T-helper 1 cell treated with Interleukin-12 subunit alpha and Interleukin-12 subunit beta and Interleukin-4 antibody, amounts not matched to agents 30 ng/mL and 1 ng/mL, for 36 hours (primary cell): ENCODE data around the gene MLEC. TPM values are rescaled to one million over a fixed set of nuclear protein-coding genes. Genes with fewer than 3 reads are reported as not detected.

Experiments
- intact Hi-C: fragments of 100-400 bp; cut with micrococcal nuclease; formaldehyde crosslinking; loops from one replicate; pipeline ENCODE4 v1.15.1; 2024
- total RNA-seq: library from RNA; stranded (reverse); gene quantifications from 2 replicates; pipeline ENCODE4 v1.2.3, GENCODE V29; 2022

The MLEC gene, protein sequence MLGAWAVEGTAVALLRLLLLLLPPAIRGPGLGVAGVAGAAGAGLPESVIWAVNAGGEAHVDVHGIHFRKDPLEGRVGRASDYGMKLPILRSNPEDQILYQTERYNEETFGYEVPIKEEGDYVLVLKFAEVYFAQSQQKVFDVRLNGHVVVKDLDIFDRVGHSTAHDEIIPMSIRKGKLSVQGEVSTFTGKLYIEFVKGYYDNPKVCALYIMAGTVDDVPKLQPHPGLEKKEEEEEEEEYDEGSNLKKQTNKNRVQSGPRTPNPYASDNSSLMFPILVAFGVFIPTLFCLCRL
- total RNA-seq: 129 TPM in 2 replicates

GRCh38 chr12:120686690-120687577, at the start of gene MLEC:
Gene MLEC (plus strand): TSS chr12:120687149. CDS start chr12:120687297, 148 bp downstream.
- intact Hi-C loops: loop anchor here (1.0 to 5.0 kb wide), 22 partner anchors 23 to 1765 kb away; partner anchors contain the start of genes ACADS, ANAPC5, C12orf43 and CABP1

DNA sequence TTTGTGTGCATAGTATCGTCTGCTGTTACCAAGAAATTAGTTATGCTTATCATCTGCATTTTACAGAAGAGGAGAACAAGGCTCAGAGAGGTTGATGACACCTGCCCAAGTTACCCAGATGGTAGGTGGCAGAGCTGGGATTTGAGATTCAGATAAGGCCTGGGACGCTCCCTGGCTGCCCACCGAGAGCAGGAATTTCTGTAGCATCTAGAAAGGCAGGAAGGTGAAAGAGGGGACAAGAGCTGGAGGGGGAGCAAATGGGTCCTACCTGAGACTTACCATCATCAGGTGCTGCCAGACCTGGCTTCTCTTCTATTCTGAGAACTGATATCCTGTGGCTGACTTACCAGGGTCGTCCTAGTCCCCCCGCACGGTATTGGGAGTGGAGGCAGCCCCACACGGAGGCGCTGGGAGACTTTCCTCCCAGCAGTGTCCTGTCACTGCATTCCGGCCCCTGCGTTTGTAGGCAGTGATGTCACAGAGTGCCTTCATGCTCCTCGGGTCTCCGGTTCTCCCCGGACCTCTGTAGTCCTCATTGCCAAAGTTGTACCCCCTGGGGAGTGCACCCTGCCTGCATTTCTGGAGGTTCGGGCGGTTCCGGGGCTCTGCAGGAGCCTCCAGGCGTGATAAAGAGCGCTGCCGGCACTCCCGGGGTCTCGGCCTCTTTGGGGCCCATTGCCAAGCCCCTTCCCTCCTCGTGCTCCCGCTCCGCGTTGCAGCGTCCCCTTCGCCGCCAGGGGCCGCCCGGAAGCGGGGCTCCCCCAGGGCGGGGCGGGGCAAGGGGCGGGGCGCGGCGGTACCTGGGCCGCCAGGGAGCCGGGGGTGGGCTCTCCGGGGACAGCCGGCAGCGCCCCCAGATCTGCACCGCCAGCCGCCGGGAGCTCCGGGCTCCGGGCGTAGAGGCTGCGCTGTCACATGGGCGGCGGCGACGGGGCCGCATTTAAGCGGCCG, 46.9 kb upstream of the MLEC start, which contains the start of gene CABP1:
Gene CABP1, plus strand, starts transcription at position 856 of the 951 bp plus-strand sequence. Its CDS starts 60 bp downstream, at position 916.
- intact Hi-C loops: loop anchor here (1.0 kb wide), 1 partner anchor 46 kb away; no protein-coding TSS in a partner anchor

GRCh38 chr12:120640861-120641833, 45.8 kb upstream of the MLEC start:
- intact Hi-C loops: loop anchor here (1.0 kb wide), 1 partner anchor 45 kb away; no protein-coding TSS in a partner anchor

GRCh38 chr12:120642121-120642520, 44.8 kb upstream of the MLEC start:
- intact Hi-C loops: no loop called here

GRCh38 chr12:120642826-120643225, 44.1 kb upstream of the MLEC start:
- intact Hi-C loops: no loop called here

DNA sequence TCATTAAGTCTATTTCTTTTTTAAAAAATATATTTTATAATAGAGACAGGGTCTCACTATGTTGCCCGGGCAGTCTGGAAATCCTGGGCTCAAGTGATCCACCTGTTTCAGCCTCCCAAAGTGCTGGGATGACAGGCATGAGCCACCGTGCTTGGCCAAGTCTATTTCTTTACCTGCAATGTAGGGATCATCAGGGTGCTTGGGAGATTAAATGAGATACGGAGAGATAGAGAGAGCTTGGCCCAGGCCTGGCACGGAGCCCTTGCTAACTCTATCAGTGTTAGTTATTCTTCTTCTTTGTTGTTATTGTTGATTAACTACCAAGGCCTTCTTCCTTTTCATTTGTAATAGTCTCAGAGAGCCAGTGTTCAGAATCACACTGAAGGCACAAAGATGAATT, 43.4 kb upstream of the MLEC start:
- intact Hi-C loops: no loop called here

- intact Hi-C loops: loop anchor here (5.0 kb wide), 1 partner anchor 256 kb away; the partner anchor contains the start of gene SPPL3
Measured at GRCh38 chr12:120646044-120646443, 40.9 kb upstream of the MLEC start.

GRCh38 chr12:120647375-120647755, 39.6 kb upstream of the MLEC start:
- intact Hi-C loops: loop anchor here (1.0 to 5.0 kb wide), 5 partner anchors 39 to 463 kb away; partner anchors contain the start of gene SPPL3

- intact Hi-C loops: loop anchor here (1.0 to 5.0 kb wide), 4 partner anchors 66 to 324 kb away; partner anchors contain the start of genes COX6A1 and SPPL3
Measured at GRCh38 chr12:120649442-120650232, 37.3 kb upstream of the MLEC start.

GRCh38 chr12:120650233-120650690, 36.7 kb upstream of the MLEC start:
- intact Hi-C loops: no loop called here

- intact Hi-C loops: no loop called here
Measured at GRCh38 chr12:120651821-120652220, 35.1 kb upstream of the MLEC start.

- intact Hi-C loops: no loop called here
Measured at GRCh38 chr12:120652656-120653435, 34.1 kb upstream of the MLEC start.

DNA sequence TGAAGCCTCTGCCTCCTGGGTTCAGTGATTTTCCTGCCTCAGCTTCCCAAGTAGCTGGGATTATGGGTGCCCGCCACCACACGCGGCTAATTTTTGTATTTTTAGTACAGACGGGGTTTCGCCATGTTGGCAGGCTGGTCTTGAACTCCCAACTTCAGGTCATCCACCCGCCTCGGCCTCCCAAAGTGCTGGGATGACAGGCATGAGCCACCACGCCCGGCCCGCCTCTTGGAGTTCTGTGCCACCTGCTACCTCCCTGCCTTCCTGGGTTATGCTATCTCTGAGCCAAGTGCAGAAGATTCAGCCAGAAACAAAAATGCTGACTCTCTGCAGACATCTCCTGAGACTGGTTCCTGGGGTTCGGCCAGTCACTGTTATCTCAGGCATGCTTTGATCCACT, 33.3 kb upstream of the MLEC start:
- intact Hi-C loops: no loop called here

DNA sequence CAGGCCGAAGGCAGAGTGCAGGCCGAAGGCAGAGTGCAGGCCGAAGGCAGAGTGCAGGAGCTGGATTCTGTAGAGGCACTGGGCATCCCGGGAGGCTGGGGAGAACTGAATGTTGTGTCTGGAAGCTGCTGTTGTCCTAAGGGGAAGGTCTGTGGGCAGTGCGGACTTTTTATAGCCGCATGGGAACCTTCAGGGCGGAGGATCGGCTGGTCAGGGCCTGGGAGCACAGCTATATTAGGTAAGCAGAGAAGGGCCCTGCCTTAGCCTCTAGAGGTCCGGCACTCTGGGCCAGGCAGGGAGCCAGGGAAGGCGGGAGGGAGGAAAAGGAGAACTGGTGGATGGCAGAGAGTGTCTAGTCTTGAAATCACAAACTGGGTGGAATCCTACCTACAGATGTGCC, 32.3 kb upstream of the MLEC start:
- intact Hi-C loops: no loop called here

DNA sequence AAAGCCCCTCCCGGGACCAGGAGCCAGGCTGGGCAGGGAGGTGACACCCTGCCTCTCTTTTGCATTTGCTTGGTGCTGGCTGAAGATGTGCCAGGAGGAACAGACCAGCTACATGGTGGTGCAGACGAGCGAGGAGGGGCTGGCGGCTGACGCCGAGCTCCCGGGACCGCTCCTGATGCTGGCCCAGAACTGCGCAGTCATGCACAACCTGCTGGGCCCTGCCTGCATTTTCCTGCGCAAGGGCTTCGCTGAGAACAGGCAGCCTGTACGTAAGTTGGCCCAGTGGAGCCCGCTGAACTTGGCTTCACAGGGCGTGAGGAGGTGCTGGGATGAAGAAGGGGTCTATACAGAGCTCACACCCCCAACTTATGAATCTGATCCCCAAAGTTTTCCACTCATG, 30.9 kb upstream of the MLEC start:
- intact Hi-C loops: no loop called here

DNA sequence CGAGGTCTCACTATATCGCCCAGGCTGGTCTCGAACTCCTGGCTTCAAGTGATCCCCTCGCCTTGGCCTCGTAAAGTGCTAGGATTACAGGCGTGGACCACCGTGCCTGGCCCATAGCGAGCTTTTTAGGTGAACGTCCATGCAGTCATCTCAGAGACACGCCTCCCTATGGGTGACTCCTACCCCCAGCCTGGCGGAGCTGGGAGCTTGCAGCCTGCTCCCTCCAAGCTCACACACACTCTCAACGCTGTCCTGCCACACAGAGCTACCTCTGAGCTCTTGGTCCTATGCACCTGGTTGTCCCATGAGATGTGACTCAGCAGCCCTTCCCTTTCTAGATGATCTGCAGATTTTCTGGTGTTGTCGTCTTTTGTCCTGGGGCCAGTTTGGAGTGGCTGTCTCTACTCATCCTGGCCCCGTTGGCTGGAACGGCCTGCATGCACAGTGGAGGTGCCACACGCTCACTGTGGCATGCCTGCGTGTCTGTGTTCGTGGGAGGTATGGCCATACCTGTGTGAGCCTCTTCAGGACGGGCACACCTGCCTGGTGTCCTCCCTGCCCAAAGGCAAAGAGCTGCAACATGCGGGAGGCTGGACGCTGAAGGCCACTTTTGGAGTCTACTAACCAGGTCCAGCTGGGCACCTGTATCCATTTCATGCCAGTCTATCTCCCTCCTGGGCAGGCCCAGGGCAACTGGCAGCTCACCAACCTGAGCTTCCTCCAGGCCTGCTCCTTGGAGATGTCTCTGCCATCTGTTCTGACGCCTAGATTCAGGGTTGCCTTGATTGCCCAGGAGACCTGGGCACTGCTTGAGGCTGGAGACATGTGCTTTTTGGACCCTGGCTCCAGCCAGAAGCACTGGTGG, 28.4 kb upstream of the MLEC start:
- intact Hi-C loops: no loop called here

GRCh38 chr12:120659151-120659525, 27.8 kb upstream of the MLEC start:
- intact Hi-C loops: no loop called here
